HepG2 (cell line): ENCODE data around the gene ZNF169. TPM values are rescaled to one million over a fixed set of nuclear protein-coding genes. Genes with fewer than 3 reads are reported as not detected.

Source experiments
- AGO1 ChIP-seq: fragments of 200-400 bp; formaldehyde crosslinking; IDR thresholded peaks from 2 replicates; pipeline ENCODE4 v1.6.1; 2017; ENCODE audit warnings: mild to moderate bottlenecking, low read depth, low read length, moderate library complexity; ENCODE audit not compliant: poor library complexity, severe bottlenecking
- ATAD3A ChIP-seq: sonication (generic); formaldehyde crosslinking; IDR thresholded peaks from 2 replicates; pipeline ENCODE4 v1.4.0; 2020; ENCODE audit warnings: missing genetic modification reagents
- ATM ChIP-seq: fragments of 450-650 bp; IDR thresholded peaks from 2 replicates; pipeline ENCODE4 v1.7.1; 2017; ENCODE audit warnings: mild to moderate bottlenecking, borderline replicate concordance
- EHMT2 ChIP-seq: fragments of 200-600 bp; sonication (generic); IDR thresholded peaks from 2 replicates; pipeline ENCODE4 v1.7.0; 2017; ENCODE audit warnings: antibody characterized with exemption, low read depth, low read length, borderline replicate concordance
- ELF3 ChIP-seq: IDR thresholded peaks from 2 replicates; pipeline ENCODE4 v1.6.1; 2016; ENCODE audit warnings: missing genetic modification reagents, missing compliant biosample characterization
- HDAC6 ChIP-seq: fragments of 200-600 bp; sonication (generic); IDR thresholded peaks from 2 replicates; pipeline ENCODE4 v1.7.0; 2017; ENCODE audit warnings: mild to moderate bottlenecking, antibody characterized with exemption, low read length, low read depth
- KMT2B ChIP-seq: IDR thresholded peaks from 2 replicates; pipeline ENCODE4 v1.6.1; 2016; ENCODE audit warnings: missing genetic modification reagents, missing compliant biosample characterization
- MTA1 ChIP-seq: sonication (generic); formaldehyde crosslinking; IDR thresholded peaks from 2 replicates; pipeline ENCODE4 v1.4.0; 2020; ENCODE audit warnings: missing genetic modification reagents, mild to moderate bottlenecking, borderline replicate concordance
- REXO4 ChIP-seq: sonication (generic); formaldehyde crosslinking; IDR thresholded peaks from 2 replicates; pipeline ENCODE4 v1.8.0; 2022; ENCODE audit warnings: missing genetic modification reagents, mild to moderate bottlenecking, borderline replicate concordance
- RFX3 ChIP-seq: IDR thresholded peaks from 2 replicates; pipeline ENCODE4 v1.6.1; 2016; ENCODE audit warnings: missing biosample characterization, missing genetic modification reagents
- RFXANK ChIP-seq: IDR thresholded peaks from 2 replicates; pipeline ENCODE4 v1.6.1; 2016
- TBX2 ChIP-seq: sonication (generic); formaldehyde crosslinking; IDR thresholded peaks from 2 replicates; pipeline ENCODE4 v1.5.0; 2020; ENCODE audit warnings: missing genetic modification reagents, mild to moderate bottlenecking, borderline replicate concordance
- TCF7 ChIP-seq: sonication (generic); IDR thresholded peaks from 2 replicates; pipeline ENCODE4 v1.6.1; 2016; ENCODE audit warnings: antibody characterized with exemption, low read depth
- TRAFD1 ChIP-seq: sonication (generic); formaldehyde crosslinking; IDR thresholded peaks from 2 replicates; pipeline ENCODE4 v1.5.1; 2020; ENCODE audit warnings: missing genetic modification reagents, mild to moderate bottlenecking, borderline replicate concordance
- ZFP1 ChIP-seq: IDR thresholded peaks from 2 replicates; pipeline ENCODE4 v1.6.1; 2016
- ZFP36 ChIP-seq: fragments of 150-350 bp; IDR thresholded peaks from 2 replicates; pipeline ENCODE4 v1.6.1; 2018; ENCODE audit warnings: borderline replicate concordance, low read length, low read depth; ENCODE audit not compliant: partially characterized antibody
- ZNF230 ChIP-seq: sonication (generic); formaldehyde crosslinking; IDR thresholded peaks from 2 replicates; pipeline ENCODE4 v1.4.0; 2020; ENCODE audit warnings: mild to moderate bottlenecking, missing genetic modification reagents
- ZNF234 ChIP-seq: sonication (generic); formaldehyde crosslinking; conservative IDR thresholded peaks from 2 replicates; pipeline ENCODE4 v1.5.1; 2020; ENCODE audit warnings: mild to moderate bottlenecking, missing genetic modification reagents
- ZNF451 ChIP-seq: sonication (generic); formaldehyde crosslinking; IDR thresholded peaks from 2 replicates; pipeline ENCODE4 v1.5.0; 2020; ENCODE audit warnings: mild to moderate bottlenecking, missing genetic modification reagents
- ZNF562 ChIP-seq: sonication (generic); formaldehyde crosslinking; IDR thresholded peaks from 2 replicates; pipeline ENCODE4 v1.8.0; 2022; ENCODE audit warnings: missing genetic modification reagents, borderline replicate concordance
- ZNF580 ChIP-seq: IDR thresholded peaks from 2 replicates; pipeline ENCODE4 v1.6.1; 2016; ENCODE audit warnings: low read depth, borderline replicate concordance
- ZNF607 ChIP-seq: sonication (generic); formaldehyde crosslinking; IDR thresholded peaks from 2 replicates; pipeline ENCODE4 v1.5.1; 2020; ENCODE audit warnings: missing genetic modification reagents, mild to moderate bottlenecking, borderline replicate concordance
- ZNF691 ChIP-seq: sonication (generic); formaldehyde crosslinking; IDR thresholded peaks from 2 replicates; pipeline ENCODE4 v1.4.0; 2020; ENCODE audit warnings: missing genetic modification reagents, low read depth, mild to moderate bottlenecking, borderline replicate concordance
- ZNF841 ChIP-seq: sonication (generic); formaldehyde crosslinking; IDR thresholded peaks from 2 replicates; pipeline ENCODE4 v1.8.1; 2023; ENCODE audit warnings: missing genetic modification reagents, borderline replicate concordance
- ZSCAN9 ChIP-seq: IDR thresholded peaks from 2 replicates; pipeline ENCODE4 v1.6.1; 2016; ENCODE audit warnings: borderline replicate concordance
- polyA plus RNA-seq, 8 experiments: library from polyadenylated mRNA; depleted of rRNA in 3 of 8; stranded (reverse) in 7 of 8; unstranded in 1 of 8; fragments of >200 nt; fragmentation: Illumina TruSeq in 4 of 8; extraction: Trizol in 4 of 8; gene quantifications; 2 replicates each; pipeline versions ENCODE4 v1.2.1 to v1.2.3, GENCODE V29; 2011 to 2016; ENCODE audit warnings: low read depth in 4 of 8, missing spikeins in 1 of 8, mixed read lengths in 1 of 8; ENCODE audit not compliant: insufficient read depth in 1 of 8
- total RNA-seq, 5 experiments: library from RNA; depleted of rRNA; stranded (reverse); fragments of >200 nt; fragmentation: Illumina TruSeq; extraction: Trizol; gene quantifications; 2 replicates each; pipeline ENCODE4 v1.2.3, GENCODE V29; 2016; ENCODE audit warnings: low read depth in 1 of 5
- TF ChIP-seq, protein P1 (sequence below): sonication (generic); formaldehyde crosslinking; IDR thresholded peaks from 2 replicates; pipeline ENCODE4 v1.5.0; 2020; ENCODE audit warnings: mild to moderate bottlenecking, missing genetic modification reagents

The ZNF169 gene
- total and polyA plus RNA-seq, 2 of the 13 experiments (the other 11 are each of a cell fraction or from before 2014, with no cell fraction given): 2.1 to 6.3 TPM

- TF ChIP-seq AGO1 (no peak), ZNF580 (CRISPR knock-in tag) (peak; percentile 66), ZNF841 (0 out of 2 replicates have a peak, but pooled peaks have one; percentile 7), ZSCAN9 (CRISPR knock-in tag) (0 out of 2 replicates have a peak, but pooled peaks have one; percentile 23), EHMT2 (no peak), ZFP36 (no peak), ATAD3A (no peak), ZNF451 (CRISPR knock-in tag) (0 out of 2 replicates have a peak, but pooled peaks have one; percentile 32), ZNF562 (CRISPR knock-in tag) (no peak), TBX2 (CRISPR knock-in tag) (peak; percentile 70), RFXANK (no peak), ELF3 (CRISPR knock-in tag) (peak; percentile 100), TRAFD1 (no peak), ZFP1 (no peak), KMT2B (CRISPR knock-in tag) (peak; percentile 66), ZNF607 (CRISPR knock-in tag) (peak; percentile 65; the same call in 1 of the 2 replicates), REXO4 (no peak), TCF7 (no peak), ZNF230 (peak; percentile 63; the same call in 1 of the 2 replicates), MTA1 (CRISPR knock-in tag) (peak; percentile 88; the same call in 1 of the 2 replicates), ZNF691 (CRISPR knock-in tag) (no peak), HDAC6 (no peak), RFX3 (CRISPR knock-in tag) (no peak), ZNF234 (CRISPR knock-in tag) (no peak), ATM (no peak)
- TF ChIP-seq, protein P1, sequence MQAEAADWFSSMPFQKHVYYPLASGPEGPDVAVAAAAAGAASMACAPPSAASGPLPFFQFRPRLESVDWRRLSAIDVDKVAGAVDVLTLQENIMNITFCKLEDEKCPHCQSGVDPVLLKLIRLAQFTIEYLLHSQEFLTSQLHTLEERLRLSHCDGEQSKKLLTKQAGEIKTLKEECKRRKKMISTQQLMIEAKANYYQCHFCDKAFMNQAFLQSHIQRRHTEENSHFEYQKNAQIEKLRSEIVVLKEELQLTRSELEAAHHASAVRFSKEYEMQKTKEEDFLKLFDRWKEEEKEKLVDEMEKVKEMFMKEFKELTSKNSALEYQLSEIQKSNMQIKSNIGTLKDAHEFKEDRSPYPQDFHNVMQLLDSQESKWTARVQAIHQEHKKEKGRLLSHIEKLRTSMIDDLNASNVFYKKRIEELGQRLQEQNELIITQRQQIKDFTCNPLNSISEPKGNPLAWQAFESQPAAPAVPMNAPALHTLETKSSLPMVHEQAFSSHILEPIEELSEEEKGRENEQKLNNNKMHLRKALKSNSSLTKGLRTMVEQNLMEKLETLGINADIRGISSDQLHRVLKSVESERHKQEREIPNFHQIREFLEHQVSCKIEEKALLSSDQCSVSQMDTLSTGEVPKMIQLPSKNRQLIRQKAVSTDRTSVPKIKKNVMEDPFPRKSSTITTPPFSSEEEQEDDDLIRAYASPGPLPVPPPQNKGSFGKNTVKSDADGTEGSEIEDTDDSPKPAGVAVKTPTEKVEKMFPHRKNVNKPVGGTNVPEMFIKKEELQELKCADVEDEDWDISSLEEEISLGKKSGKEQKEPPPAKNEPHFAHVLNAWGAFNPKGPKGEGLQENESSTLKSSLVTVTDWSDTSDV (CRISPR knock-in tag): 0 out of 2 replicates have a peak, but pooled peaks have one; percentile 57
These were observed at the start of gene ZNF169 (continued) for GRCh38 chr9:94259077-94259862.
